ENCODE results near the gene ARHGAP8. TPM values are rescaled to one million over a fixed set of nuclear protein-coding genes. Genes with fewer than 3 reads are reported as not detected.

ARHGAP8 gene
- total RNA-seq, 2 donors from 2014 or later, result 34.6 to 64.5 TPM

DNA sequence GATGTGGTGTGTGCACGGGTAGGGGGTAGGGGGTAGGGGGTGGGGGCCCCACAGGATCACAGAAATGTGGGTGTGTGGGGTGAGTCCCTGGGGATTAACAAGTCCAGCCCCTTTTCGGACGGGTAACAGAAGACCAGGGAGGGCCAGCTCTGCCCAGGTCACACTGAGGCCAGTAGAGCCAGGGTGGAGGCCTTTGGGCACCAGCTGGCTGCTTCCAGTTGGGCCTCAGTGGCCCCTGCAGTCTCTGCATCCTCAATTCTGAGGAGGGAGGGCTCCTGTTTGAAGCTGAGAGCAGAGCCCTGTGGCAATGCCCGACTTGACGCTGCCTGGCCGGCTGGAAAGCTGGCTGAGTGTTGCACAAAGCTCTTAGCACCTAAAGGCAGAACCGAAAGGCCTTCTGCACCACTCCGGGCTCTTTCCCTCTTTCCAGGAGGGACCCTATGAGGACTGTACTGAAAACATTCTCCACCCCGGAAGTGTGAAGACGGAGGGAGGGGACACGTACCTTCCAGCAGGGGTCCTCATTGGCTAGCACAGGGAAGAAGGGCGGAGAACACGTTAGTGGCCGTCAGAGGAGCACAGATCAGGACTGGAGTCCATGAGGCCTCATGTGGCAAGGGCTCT is 137.0 kb downstream of the ARHGAP8 start:
- no peaks in the 10 kb centered on the region for H3K27me3 ChIP-seq (replicated peaks; ENCODE audit: insufficient read depth)
- no peak for DNase-seq (ENCODE audit: low spot score)
- TF ChIP-seq POLR2AphosphoS5 (IDR thresholded peaks at IDR 0.05) (no peak), POLR2A (IDR thresholded peaks at IDR 0.05) (no peak)
- TF ChIP-seq, protein P1, sequence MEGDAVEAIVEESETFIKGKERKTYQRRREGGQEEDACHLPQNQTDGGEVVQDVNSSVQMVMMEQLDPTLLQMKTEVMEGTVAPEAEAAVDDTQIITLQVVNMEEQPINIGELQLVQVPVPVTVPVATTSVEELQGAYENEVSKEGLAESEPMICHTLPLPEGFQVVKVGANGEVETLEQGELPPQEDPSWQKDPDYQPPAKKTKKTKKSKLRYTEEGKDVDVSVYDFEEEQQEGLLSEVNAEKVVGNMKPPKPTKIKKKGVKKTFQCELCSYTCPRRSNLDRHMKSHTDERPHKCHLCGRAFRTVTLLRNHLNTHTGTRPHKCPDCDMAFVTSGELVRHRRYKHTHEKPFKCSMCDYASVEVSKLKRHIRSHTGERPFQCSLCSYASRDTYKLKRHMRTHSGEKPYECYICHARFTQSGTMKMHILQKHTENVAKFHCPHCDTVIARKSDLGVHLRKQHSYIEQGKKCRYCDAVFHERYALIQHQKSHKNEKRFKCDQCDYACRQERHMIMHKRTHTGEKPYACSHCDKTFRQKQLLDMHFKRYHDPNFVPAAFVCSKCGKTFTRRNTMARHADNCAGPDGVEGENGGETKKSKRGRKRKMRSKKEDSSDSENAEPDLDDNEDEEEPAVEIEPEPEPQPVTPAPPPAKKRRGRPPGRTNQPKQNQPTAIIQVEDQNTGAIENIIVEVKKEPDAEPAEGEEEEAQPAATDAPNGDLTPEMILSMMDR (IDR thresholded peaks at IDR 0.05), result no peak
- no peaks in the 10 kb centered on the region for H3K4me1 ChIP-seq (replicated peaks)
- no peaks in the 10 kb centered on the region for H3K9me3 ChIP-seq
- no peak overlapping the region for H3K27ac ChIP-seq
- WGBS, result 61% methylated on average over 14 of the region's 14 CpGs
- H3K36me3 ChIP-seq, result no peaks in the 10 kb centered on the region
- intact Hi-C loops (cut with DNase I), result no loop called here
- H3K4me3 ChIP-seq, result no peak overlapping the region

DNA sequence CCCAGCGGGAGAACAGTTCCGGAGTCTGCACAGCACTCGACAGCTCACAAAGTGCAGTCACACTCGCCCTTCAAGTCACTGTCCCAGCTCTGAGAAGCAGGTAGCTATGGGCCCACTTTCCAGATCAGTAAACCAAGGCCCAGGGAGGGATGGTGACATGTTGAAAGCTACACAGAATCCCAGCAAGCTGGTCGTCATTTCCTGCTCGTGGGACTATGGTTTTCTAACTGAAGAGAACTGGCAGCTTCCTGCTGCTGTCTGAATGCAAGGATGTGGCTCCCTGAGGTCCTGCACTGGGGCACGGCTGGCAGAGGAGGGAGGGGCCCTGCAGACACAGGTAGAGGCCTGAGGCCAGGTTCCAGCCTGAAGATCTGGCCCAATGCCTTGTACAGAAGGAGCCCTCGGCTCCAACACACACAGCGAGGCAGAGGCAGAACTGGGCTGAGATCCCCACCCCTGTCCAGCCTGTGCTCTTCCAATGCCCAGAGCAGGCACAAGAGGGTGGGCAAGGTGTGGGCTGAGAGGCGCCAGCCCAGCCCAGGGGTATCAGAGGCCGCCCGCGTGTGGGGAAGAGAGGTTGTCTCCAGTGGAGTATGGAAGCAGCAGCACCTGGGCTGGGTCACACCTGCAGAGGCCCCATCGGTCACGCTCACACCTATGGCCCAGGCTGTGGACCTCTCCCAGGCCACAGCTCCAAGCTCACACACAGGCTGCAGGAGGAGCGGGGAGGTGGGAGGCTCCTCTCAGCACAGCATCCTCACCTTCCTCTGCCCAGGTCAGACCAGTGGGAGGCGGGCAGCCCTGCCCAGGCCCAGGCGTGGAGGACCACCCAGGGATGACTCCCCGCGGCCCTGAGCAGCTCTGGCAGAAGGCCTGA is 138.3 kb downstream of the ARHGAP8 start:
- Histone ChIP-seq H3K27ac (no peak overlapping the region), H3K27me3 (replicated peaks; ENCODE audit: insufficient read depth) (no peaks in the 10 kb centered on the region), H3K4me3 (no peak overlapping the region), H3K36me3 (no peaks in the 10 kb centered on the region), H3K9me3 (no peaks in the 10 kb centered on the region), H3K4me1 (replicated peaks) (no peaks in the 10 kb centered on the region)
- intact Hi-C loops (cut with DNase I), result no loop called here
- DNase-seq (ENCODE audit: low spot score), result no peak
- TF ChIP-seq, protein P1 (IDR thresholded peaks at IDR 0.05), result no peak
- TF ChIP-seq POLR2AphosphoS5 (IDR thresholded peaks at IDR 0.05), result no peak
- TF ChIP-seq POLR2A (IDR thresholded peaks at IDR 0.05), result no peak
- 80% methylated on average over 16 of the region's 20 CpGs for WGBS

DNA sequence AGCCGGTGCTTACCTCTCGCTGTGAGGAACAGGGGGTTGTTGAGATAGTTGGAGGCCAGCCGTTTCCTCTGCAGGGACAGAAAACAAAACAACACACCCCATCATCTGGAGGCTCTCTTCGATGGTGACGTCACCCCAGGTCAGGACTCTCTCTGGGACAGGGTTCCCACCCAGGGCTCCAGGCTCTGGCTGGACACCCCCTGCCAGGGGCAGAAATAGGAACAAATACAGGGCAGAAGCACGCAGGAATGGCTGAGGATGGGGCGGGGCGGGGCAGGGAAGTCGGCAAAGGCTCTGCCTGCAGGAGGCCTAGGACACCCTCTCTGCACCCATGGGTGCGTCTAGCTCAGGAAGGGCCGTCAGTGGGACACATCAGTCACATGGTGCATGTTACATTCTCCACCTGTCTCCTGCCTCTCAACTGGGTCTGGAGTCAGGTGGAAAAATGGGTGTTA is 138.9 kb downstream of the ARHGAP8 start:
- WGBS, result 77% methylated on average over 11 of the region's 11 CpGs
- no peak overlapping the region for H3K4me3 ChIP-seq
- no peaks in the 10 kb centered on the region for H3K4me1 ChIP-seq (replicated peaks)
- intact Hi-C loops (cut with DNase I), result no loop called here
- TF ChIP-seq POLR2A (IDR thresholded peaks at IDR 0.05) (no peak), POLR2AphosphoS5 (IDR thresholded peaks at IDR 0.05) (no peak)
- TF ChIP-seq, protein P1 (IDR thresholded peaks at IDR 0.05), result no peak
- no peak for DNase-seq (ENCODE audit: low spot score)
- no peaks in the 10 kb centered on the region for H3K27me3 ChIP-seq (replicated peaks; ENCODE audit: insufficient read depth)
- H3K27ac ChIP-seq, result no peak overlapping the region
- H3K9me3 ChIP-seq, result no peaks in the 10 kb centered on the region
- H3K36me3 ChIP-seq, result no peaks in the 10 kb centered on the region

DNA sequence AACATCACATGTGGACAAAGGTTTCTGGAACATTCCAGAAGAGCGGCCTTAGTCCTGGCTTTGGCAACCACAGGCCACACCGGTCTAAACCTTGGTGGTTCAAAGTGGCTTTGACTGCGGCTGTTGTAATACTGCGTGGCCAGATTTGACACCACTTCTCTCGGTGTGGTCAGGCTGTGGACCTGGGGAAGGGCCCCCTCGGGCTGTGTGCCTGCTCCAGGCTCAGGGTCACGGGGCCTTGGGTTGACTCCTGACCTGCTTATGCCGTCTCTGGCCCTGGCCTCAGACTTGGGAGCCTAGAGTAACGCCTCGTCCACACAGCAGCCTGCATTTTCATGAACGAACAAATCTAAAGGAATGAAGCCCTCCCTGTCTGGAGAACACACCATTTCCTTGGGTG is 139.4 kb downstream of the ARHGAP8 start:
- intact Hi-C loops (cut with DNase I), result no loop called here
- Histone ChIP-seq H3K9me3 (no peaks in the 10 kb centered on the region), H3K27ac (no peak overlapping the region), H3K27me3 (replicated peaks; ENCODE audit: insufficient read depth) (no peaks in the 10 kb centered on the region), H3K4me1 (replicated peaks) (no peaks in the 10 kb centered on the region), H3K36me3 (no peaks in the 10 kb centered on the region), H3K4me3 (no peak overlapping the region)
- no peak for DNase-seq (ENCODE audit: low spot score)
- WGBS, result 87% methylated on average over 11 of the region's 11 CpGs
- no peak for TF ChIP-seq POLR2AphosphoS5 (IDR thresholded peaks at IDR 0.05)
- TF ChIP-seq, protein P1 (IDR thresholded peaks at IDR 0.05), result no peak
- TF ChIP-seq POLR2A (IDR thresholded peaks at IDR 0.05), result no peak

Measured in prostate gland (tissue), 2 donors.